GM12878 (cell line): ENCODE measurements around the gene WDR64. TPM values are rescaled to one million over a fixed set of nuclear protein-coding genes. Genes with fewer than 3 reads are reported as not detected.

Experiments
- ATAC-seq: fragments of 200-7000 bp; cut with Tn5 transposase; 3 replicates; pipeline ENCODE4 v1.9.1; 2020; ENCODE audit warnings: mild to moderate bottlenecking, moderate library complexity
- BruUV-seq: library from RNA; stranded (reverse); fragments of 400-500 nt; replicated peaks from 2 replicates; lab custom pipeline; 2021; lab: Mats Ljungman, UMichigan
- CTCF ChIA-PET: fragments of 300-600 bp; sonication (Branson Sonifier 250); formaldehyde crosslinking; extraction: SDS; loops from one replicate; lab custom pipeline; 2021; ENCODE audit warnings: inconsistent platforms; lab: Yijun Ruan, JAX
- POLR2A ChIA-PET: fragments of 350-600 bp; formaldehyde crosslinking; extraction: SDS; loops from one replicate; lab custom pipeline; 2021; ENCODE audit warnings: inconsistent platforms; lab: Charles Lee
- RAD21 ChIA-PET: fragments of 300-600 bp; sonication (Branson Sonifier 250); formaldehyde crosslinking; loops from one replicate; lab custom pipeline; 2023; ENCODE audit warnings: antibody characterized with exemption; ENCODE audit not compliant: unreplicated experiment; lab: Charles Lee
- SMC1A ChIA-PET: fragments of 300-600 bp; sonication (Branson Sonifier 250); formaldehyde crosslinking; loops from one replicate; lab custom pipeline; 2023; ENCODE audit not compliant: unreplicated experiment, uncharacterized antibody; lab: Charles Lee
- DNase-seq: peaks from one replicate; pipeline ENCODE4 v3.0.0-alpha.2; 2011; ENCODE audit warnings: low read depth, low spot score
- FAIRE-seq: peaks from 3 replicates; lab custom pipeline; 2011; peaks lifted over from hg19 to GRCh38; lab: Jason Lieb, UNC
- H2AFZ ChIP-seq: 2 replicates; pipeline ENCODE4 v1.6.0; 2011; ENCODE audit warnings: low read depth, low read length, control low read depth; ENCODE audit not compliant: control insufficient read depth
- H3K27ac ChIP-seq: 2 replicates; pipeline ENCODE4 v1.5.1; 2011; ENCODE audit warnings: control low read depth; ENCODE audit not compliant: control insufficient read depth, insufficient read depth
- H3K27me3 ChIP-seq, 2 experiments: replicated peaks in 1 of 2; 2 replicates each; pipeline versions ENCODE4 v1.6.0 to v1.6.1; 2011; ENCODE audit warnings: low read length in 1 of 2; ENCODE audit not compliant: control insufficient read depth in 2 of 2, insufficient read depth in 2 of 2
- H3K36me3 ChIP-seq, 2 experiments: 2 replicates each; pipeline ENCODE4 v1.5.1; 2011; ENCODE audit warnings: low read length in 1 of 2; ENCODE audit not compliant: control insufficient read depth in 2 of 2, insufficient read depth in 2 of 2
- H3K4me1 ChIP-seq: 2 replicates; pipeline ENCODE4 v1.6.1; 2011; ENCODE audit warnings: mild to moderate bottlenecking, low read length, moderate library complexity, mixed read lengths; ENCODE audit not compliant: control insufficient read depth, insufficient read depth
- H3K4me2 ChIP-seq: 2 replicates; pipeline ENCODE4 v1.6.0; 2011; ENCODE audit warnings: control low read depth; ENCODE audit not compliant: control insufficient read depth, insufficient read depth
- H3K4me3 ChIP-seq: fragments of 200-600 bp; sonication (generic); 2 replicates; pipeline ENCODE4 v1.5.1; 2016
- H3K79me2 ChIP-seq: 2 replicates; pipeline ENCODE4 v1.6.0; 2011; ENCODE audit warnings: low read length; ENCODE audit not compliant: control insufficient read depth, insufficient read depth
- H3K9ac ChIP-seq: 2 replicates; pipeline ENCODE4 v1.8.0; 2011; ENCODE audit warnings: low read length, control low read depth, mixed read lengths; ENCODE audit not compliant: control insufficient read depth, insufficient read depth
- H3K9me3 ChIP-seq: replicated peaks from 3 replicates; pipeline ENCODE4 v1.5.1; 2011; ENCODE audit warnings: mild to moderate bottlenecking, low read length; ENCODE audit not compliant: control insufficient read depth, insufficient read depth
- H4K20me1 ChIP-seq: 2 replicates; pipeline ENCODE4 v1.6.0; 2011; ENCODE audit not compliant: control insufficient read depth, insufficient read depth
- CBFB ChIP-seq: IDR thresholded peaks from 2 replicates; pipeline ENCODE4 v1.6.1; 2016; ENCODE audit warnings: antibody characterized with exemption, low read depth
- CHD2 ChIP-seq: IDR thresholded peaks from 2 replicates; pipeline ENCODE4 v1.6.1; 2011; ENCODE audit warnings: low read depth, low read length, improper control_type of control experiment, borderline replicate concordance
- CTCF ChIP-seq, 3 experiments: IDR thresholded peaks in 2 of 3; conservative IDR thresholded peaks in 1 of 3; 2 replicates each; pipeline ENCODE4 v1.5.1; 2011; ENCODE audit warnings: low read depth in 3 of 3, low read length in 3 of 3, mild to moderate bottlenecking in 3 of 3, control low read depth in 2 of 3, moderate library complexity in 2 of 3, inconsistent platforms in 1 of 3, mixed read lengths in 1 of 3; ENCODE audit not compliant: control insufficient read depth in 2 of 3, insufficient read depth in 1 of 3; ENCODE audit errors: extremely low read depth in 1 of 3
- FOS ChIP-seq: IDR thresholded peaks from 3 replicates; pipeline ENCODE4 v1.6.1; 2011; ENCODE audit warnings: borderline replicate concordance; ENCODE audit not compliant: insufficient read length; ENCODE audit errors: extremely low read depth
- IKZF1 ChIP-seq: fragments of 450-650 bp; conservative IDR thresholded peaks from 2 replicates; pipeline ENCODE4 v1.6.1; 2017; ENCODE audit warnings: antibody characterized with exemption, mild to moderate bottlenecking
- MXI1 ChIP-seq: fragments of 150-350 bp; IDR thresholded peaks from 2 replicates; pipeline ENCODE4 v1.6.1; 2011; ENCODE audit warnings: low read depth, mild to moderate bottlenecking, inconsistent platforms, low read length, improper control_type of control experiment
- NFIC ChIP-seq: IDR thresholded peaks from 2 replicates; pipeline ENCODE4 v1.6.1; 2012; ENCODE audit warnings: low read depth, mild to moderate bottlenecking, inconsistent platforms, low read length, moderate library complexity
- NKRF ChIP-seq: fragments of 450-650 bp; conservative IDR thresholded peaks from 2 replicates; pipeline ENCODE4 v1.6.1; 2017; ENCODE audit warnings: mild to moderate bottlenecking, moderate library complexity
- RBBP5 ChIP-seq: fragments of 200-600 bp; sonication (generic); conservative IDR thresholded peaks from 2 replicates; pipeline ENCODE4 v1.6.1; 2016
- RELB ChIP-seq: fragments of 450-650 bp; IDR thresholded peaks from 2 replicates; pipeline ENCODE4 v1.6.1; 2017; ENCODE audit warnings: low read depth, mild to moderate bottlenecking, moderate library complexity
- SKIL ChIP-seq: fragments of 450-650 bp; IDR thresholded peaks from 2 replicates; pipeline ENCODE4 v1.6.1; 2017; ENCODE audit warnings: mild to moderate bottlenecking, low read depth, inconsistent platforms; ENCODE audit not compliant: poor library complexity, severe bottlenecking
- ZSCAN29 ChIP-seq: fragments of 450-650 bp; IDR thresholded peaks from 2 replicates; pipeline ENCODE4 v1.6.1; 2017; ENCODE audit warnings: mild to moderate bottlenecking, moderate library complexity
- WGBS: methylation state at CpG from one replicate; pipeline ENCODE4 v1.1.6; 2016; ENCODE audit warnings: low lambda C conversion rate; ENCODE audit not compliant: insufficient replicate concordance, insufficient coverage; ENCODE audit errors: missing lambda C conversion rate; 5-methylcytosine and 5-hydroxymethylcytosine counted together
- in situ Hi-C: fragments of 300-500 bp; cut with MboI; formaldehyde crosslinking; loops from 9 replicates; pipeline ENCODE4 v1.14.3; 2018; ENCODE audit warnings: mixed read lengths
- intact Hi-C: fragments of 100-400 bp; cut with micrococcal nuclease; formaldehyde crosslinking; loops from one replicate; pipeline ENCODE4 v1.14.2; 2022; ENCODE audit not compliant: unreplicated experiment
- polyA plus RNA-seq, 11 experiments: library from polyadenylated mRNA; depleted of rRNA in 4 of 11; unstranded in 6 of 11; stranded (reverse) in 5 of 11; fragments of >200 nt; fragmentation: Nextera tagmentation in 4 of 11; fragmentation: Illumina TruSeq in 1 of 11; extraction: Ambion mirVana in 4 of 11; extraction: Trizol in 1 of 11; gene quantifications; 1 replicate in 1 of 11; 2 replicates in 10 of 11; pipeline versions ENCODE4 v1.2.1 to v1.2.3, GENCODE V29; 2011 to 2016; ENCODE audit warnings: inconsistent platforms in 2 of 11, missing spikeins in 2 of 11, low read depth in 1 of 11
- total RNA-seq, 4 experiments: library from RNA; depleted of rRNA in 3 of 4; stranded (reverse); fragments of >200 nt in 3 of 4; fragmentation: Illumina TruSeq in 1 of 4; extraction: Trizol in 1 of 4; gene quantifications; 2 replicates each; pipeline versions ENCODE4 v1.2.1 to v1.2.3, GENCODE V29; 2013 to 2021

The WDR64 gene
- total and polyA plus RNA-seq, 10 of the 15 experiments (the other 5 are each of a cell fraction or from before 2014, with no cell fraction given), result 0.01 TPM; not detected in 9

GRCh38 chr1:241695246-241696171 is 43.4 kb downstream of the WDR64 start (continued):
- no peak for TF ChIP-seq RELB
- no peak for TF ChIP-seq MXI1
- TF ChIP-seq SKIL, result no peak
- TF ChIP-seq, all 136 proteins: peak for 0

GRCh38 chr1:241696172-241696814 is 44.2 kb downstream of the WDR64 start:
- ATAC-seq (no peak), FAIRE-seq (no peak), DNase-seq (no peak)
- no peaks in the 10 kb centered on the region for H3K27me3 ChIP-seq
- no peaks in the 10 kb centered on the region for H3K9me3 ChIP-seq
- no peak overlapping the region for H2AFZ ChIP-seq
- intact Hi-C loops (no loop called here), in situ Hi-C loops (no loop called here)
- no peaks in the 10 kb centered on the region for H3K79me2 ChIP-seq
- ChIA-PET SMC1A (no interaction called here), RAD21 (no interaction called here), CTCF (no interaction called here), POLR2A (no interaction called here)
- no peaks in the 10 kb centered on the region for H3K36me3 ChIP-seq
- H3K9ac ChIP-seq, result no peak overlapping the region
- no peak overlapping the region for H3K27ac ChIP-seq
- no peaks in the 10 kb centered on the region for H3K4me1 ChIP-seq
- 45% methylated on average over 6 of the region's 6 CpGs for WGBS
- H3K4me3 ChIP-seq, result no peak overlapping the region
- no TSS peak for BruUV-seq
- no peak overlapping the region for H3K4me2 ChIP-seq
- H4K20me1 ChIP-seq, result no peaks in the 10 kb centered on the region
- TF ChIP-seq FOS (no peak), RBBP5 (no peak), CHD2 (no peak), NKRF (no peak), CTCF (IDR thresholded peaks at IDR 0.05 in 2 of 3, conservative IDR thresholded peaks at IDR 0.05 in 1 of 3; ENCODE audit: control insufficient read depth in 2 of 3, extremely low read depth in 1 of 3, insufficient read depth in 1 of 3, low read depth in 3 of 3, low read length in 3 of 3) (no peak), ZSCAN29 (no peak), NFIC (no peak), CBFB (no peak), IKZF1 (no peak)
